NCI-H146 treated with DMSO at 0.1 percent for 48 hours (cell line): ENCODE results near the gene PRKAR1B.
"Not testable (repeated sequence)": the region's sequence is repeated elsewhere in the genome, so short reads cannot be mapped to it uniquely, and the experiment has no call there.

Experiments used
- DNase-seq: peaks from one replicate; lab custom pipeline; 2025; ENCODE audit not compliant: unreplicated experiment; lab: John Stamatoyannopoulos, UW

Gene PRKAR1B

DNA sequence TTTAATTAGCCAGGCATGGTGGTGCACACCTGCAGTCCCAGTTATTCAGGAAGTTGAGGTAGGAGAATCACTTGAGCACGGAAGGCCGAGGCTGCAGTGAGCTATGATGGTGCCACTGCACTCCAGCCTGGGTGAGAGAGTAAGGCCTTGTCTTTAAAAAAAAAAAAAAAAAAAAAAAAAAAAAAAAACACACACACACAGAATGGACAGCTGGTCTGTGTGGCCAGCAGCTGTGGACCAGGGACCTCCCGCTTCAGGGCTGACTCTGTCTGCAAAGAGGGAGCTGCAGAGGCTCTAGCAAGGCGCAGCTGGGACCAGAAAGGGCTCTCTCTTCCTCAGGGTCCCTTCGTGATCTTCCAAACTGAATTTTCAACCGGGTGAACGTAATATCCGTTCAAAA lies 54.2 kb downstream of the PRKAR1B start:
- DNase-seq, result no peak

GRCh38 chr7:671415-672042 lies 55.6 kb downstream of the PRKAR1B start:
- no peak for DNase-seq

DNA sequence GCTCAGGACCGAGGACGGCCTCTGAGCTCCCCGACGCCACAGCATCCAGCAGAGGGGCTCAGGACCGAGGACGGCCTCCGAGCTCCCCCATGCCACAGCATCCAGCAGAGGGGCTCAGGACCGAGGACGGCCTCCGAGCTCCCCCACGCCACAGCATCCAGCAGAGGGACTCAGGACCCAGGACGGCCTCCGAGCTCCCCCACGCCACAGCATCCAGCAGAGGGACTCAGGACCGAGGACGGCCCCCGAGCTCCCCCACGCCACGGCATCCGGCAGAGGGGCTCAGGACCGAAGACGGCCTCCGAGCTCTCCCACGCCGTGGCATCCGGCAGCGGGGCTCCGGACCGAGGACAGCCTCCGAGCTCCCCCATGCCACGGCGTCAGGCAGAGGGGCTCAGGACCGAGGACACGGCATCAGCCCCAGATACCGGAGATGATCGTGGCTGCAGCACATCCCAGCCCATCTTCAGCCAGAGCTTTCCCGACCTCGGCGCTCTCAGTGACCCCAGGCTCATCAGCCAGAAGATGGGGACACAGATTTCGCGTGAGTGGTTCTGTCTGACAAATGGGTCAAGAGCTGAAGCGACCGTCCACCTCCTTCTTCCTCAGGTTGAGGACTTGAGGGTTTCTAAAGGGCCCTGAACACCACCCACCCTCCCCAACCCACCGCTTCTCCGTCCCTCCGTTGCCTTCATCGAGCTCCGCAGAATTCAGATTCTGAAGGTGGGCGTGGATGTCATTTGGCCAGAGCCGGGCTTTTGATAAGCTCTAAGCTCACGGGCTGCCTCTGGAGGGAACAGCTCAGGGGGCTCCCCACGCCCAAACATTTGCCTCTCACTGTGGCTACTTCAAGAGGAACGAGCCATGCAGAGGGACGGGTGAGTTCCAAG lies 56.3 kb downstream of the PRKAR1B start:
- DNase-seq, result no peak

GRCh38 chr7:668958-669357 lies 58.1 kb downstream of the PRKAR1B start:
- no peak for DNase-seq

- DNase-seq, result no peak
These were observed 58.7 kb downstream of the PRKAR1B start for GRCh38 chr7:668139-668931.

DNA sequence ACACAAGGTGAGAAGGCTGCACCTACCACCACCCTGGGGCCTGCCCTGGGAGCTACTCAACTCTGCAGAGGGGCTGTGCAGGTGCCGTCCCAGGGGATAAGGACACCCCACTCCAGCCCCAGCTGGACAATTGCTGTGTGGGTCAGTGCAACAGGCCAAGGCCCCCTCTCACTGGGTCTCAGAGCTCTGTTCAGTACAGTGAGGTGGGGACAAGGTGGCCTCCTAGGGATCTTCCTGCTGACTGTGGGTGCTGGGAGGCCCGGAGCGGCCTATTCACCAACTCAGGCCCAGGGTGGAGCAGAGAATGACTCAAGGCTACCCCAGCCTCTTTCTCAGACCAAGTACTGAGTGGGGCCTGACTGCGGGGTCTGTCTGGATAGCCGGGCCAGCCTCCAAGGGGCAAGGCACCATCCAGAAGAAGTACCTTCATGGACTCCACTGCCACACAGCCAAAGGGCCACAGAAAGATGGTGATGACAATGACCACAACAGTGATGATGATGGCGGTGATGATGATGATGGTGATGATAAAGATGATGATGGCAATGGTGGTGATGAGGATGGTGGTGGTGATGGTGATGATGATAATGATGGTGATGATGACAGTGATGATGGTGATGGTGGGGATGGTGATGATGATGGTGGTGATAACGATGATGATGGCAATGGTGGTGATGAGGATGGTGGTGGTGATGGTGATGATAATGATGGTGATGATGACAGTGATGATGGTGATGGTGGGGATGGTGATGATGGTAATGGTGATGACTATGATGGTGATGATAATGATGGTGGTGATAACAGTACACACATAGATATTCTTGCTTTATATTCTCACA lies 60.4 kb downstream of the PRKAR1B start:
- DNase-seq, result no peak

DNA sequence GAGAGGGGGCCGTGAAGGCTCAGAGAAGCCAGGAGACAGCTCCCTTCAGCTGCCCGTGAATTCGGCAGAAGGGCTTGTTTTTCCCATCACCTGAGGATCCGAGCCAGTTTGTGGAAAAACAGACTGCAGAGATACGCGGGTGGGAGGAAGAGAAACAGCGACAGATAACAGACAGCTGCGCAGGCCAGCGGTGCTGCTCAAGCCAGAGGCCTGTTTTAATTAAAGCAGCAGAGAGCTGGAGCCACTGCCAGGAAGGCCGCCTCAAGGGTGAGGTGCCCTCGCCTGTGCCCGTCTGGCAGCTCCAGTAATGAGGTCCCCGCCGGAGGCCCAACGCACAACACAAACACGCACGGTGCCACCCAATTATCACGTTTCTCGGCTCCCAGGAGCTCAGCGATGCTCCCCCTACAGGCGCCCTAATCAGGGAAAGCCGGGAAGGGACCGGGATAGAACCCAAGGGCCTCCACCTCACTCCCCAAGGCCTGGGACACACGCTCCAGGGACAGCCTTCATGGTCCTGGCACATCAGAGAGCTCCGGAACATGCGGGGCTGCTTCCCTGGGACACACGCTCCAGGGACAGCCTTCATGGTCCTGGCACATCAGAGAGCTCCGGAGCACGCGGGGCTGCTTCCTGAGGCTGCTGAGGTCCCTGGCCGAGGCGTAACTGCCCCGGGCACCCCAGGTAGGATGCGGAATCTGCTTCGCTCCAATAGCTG lies 61.2 kb downstream of the PRKAR1B start:
- no peak for DNase-seq

- DNase-seq, result no peak
These were observed 61.9 kb downstream of the PRKAR1B start for GRCh38 chr7:664997-665735.

DNA sequence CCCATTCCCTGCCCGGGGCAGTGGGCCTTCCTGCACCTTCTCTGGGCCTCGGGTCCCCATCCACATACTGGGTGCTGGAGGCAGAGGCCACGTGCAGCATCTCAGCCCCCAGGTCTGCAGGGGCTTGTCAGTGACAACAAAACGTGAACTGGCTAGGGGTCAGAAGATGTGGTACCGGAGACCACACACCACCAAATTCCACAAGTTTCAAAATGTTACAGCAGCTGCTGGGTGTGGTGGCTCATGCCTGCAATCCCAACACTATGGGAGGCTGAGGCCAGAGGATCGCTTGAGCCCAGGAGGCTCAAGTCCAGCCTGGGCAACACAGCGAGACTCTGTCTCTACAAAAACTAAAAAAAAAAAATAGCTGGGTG lies 62.7 kb downstream of the PRKAR1B start:
- DNase-seq, result no peak

DNA sequence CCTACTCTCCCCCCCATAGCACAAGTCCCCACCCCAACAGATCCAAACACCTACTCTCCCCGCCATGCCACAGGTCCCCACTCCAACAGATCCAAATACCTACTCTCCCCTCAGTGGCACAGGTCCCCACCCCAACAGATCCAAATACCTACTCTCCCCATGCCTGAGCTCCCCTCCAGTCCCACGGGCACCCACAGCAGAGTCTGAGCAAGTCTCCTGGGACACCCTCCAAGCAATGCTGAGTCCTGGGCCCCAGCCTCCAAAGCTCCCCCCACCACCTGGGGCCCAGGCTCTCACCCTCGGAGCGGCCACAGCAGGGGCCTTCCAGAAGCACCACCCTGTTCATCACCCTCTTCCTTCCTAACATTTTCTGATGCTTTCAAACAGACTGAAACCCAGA lies 64.5 kb downstream of the PRKAR1B start:
- DNase-seq, result no peak

DNA sequence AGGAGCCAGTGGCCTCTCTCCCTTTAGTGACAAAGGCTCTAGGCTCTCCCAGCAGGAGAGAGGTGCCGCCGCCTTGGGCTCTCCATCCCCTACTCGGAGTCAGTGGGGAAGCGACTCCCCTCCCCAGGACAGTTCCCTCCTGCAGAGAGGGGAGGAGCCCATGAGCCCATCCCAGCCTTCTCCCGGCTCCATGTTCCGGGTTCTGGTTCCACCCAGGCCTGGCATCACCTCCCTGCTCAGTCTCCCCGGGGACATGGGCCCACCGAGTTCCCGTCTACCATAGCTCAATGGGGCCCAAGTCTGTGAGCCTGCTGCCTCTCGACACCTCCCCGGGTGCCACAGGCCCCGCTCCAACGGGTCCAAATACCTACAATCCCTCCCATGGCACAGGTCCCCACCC lies 67.1 kb downstream of the PRKAR1B start:
- DNase-seq, result no peak

- no peak for DNase-seq
These were observed 67.7 kb downstream of the PRKAR1B start for GRCh38 chr7:659306-659847.

- DNase-seq, result no peak
These were observed 69.4 kb downstream of the PRKAR1B start for GRCh38 chr7:657565-658119.

- DNase-seq, result not testable (repeated sequence)
These were observed 70.1 kb downstream of the PRKAR1B start for GRCh38 chr7:657010-657409.

GRCh38 chr7:655758-656157 lies 71.3 kb downstream of the PRKAR1B start:
- no peak for DNase-seq

GRCh38 chr7:653829-654764 lies 73.0 kb downstream of the PRKAR1B start:
- no peak for DNase-seq

DNA sequence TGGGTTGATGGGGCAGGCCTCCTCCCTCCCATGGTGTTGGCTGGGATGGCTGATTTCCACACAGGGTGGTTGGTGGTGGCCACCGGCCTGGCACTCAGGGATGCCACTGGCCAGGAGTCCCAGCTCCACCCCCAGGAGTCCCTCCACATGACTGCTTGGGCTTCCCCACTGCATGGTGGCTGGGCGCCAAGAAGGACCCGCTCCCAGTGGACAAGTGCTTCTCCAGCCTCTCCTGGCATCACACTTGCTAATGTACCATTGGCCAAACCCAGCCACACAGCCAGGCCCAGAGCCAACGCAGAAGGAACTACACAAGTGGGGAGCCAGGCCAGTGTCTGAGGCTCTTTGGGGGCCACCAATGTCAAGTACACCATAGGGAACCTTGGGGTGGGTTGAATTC lies 74.2 kb downstream of the PRKAR1B start:
- DNase-seq, result no peak

- not testable (repeated sequence) for DNase-seq
These were observed 74.9 kb downstream of the PRKAR1B start for GRCh38 chr7:652167-652566.
